HepG2 (cell line): ENCODE data around the gene FAM83E. TPM values are rescaled to one million over a fixed set of nuclear protein-coding genes. Genes with fewer than 3 reads are reported as not detected.

Experiments used
- EZH2 ChIP-seq: conservative IDR thresholded peaks from 2 replicates; pipeline ENCODE4 v1.6.1; 2012; ENCODE audit warnings: mild to moderate bottlenecking, low read depth, low read length, moderate library complexity
- HOXA5 ChIP-seq: sonication (generic); formaldehyde crosslinking; IDR thresholded peaks from 2 replicates; pipeline ENCODE4 v1.4.0; 2020; ENCODE audit warnings: missing genetic modification reagents
- MEF2D ChIP-seq: sonication (generic); formaldehyde crosslinking; IDR thresholded peaks from 2 replicates; pipeline ENCODE4 v1.5.1; 2020; ENCODE audit warnings: mild to moderate bottlenecking, missing genetic modification reagents
- MTF2 ChIP-seq: sonication (generic); formaldehyde crosslinking; IDR thresholded peaks from 2 replicates; pipeline ENCODE4 v1.5.0; 2020; ENCODE audit warnings: missing genetic modification reagents, borderline replicate concordance
- ZKSCAN5 ChIP-seq: sonication (generic); formaldehyde crosslinking; IDR thresholded peaks from 2 replicates; pipeline ENCODE4 v1.5.1; 2020; ENCODE audit warnings: mild to moderate bottlenecking, missing genetic modification reagents
- ZNF264 ChIP-seq: sonication (generic); formaldehyde crosslinking; IDR thresholded peaks from 2 replicates; pipeline ENCODE4 v1.4.0; 2020; ENCODE audit warnings: missing genetic modification reagents
- ZNF484 ChIP-seq: sonication (generic); formaldehyde crosslinking; IDR thresholded peaks from 2 replicates; pipeline ENCODE4 v1.5.1; 2020; ENCODE audit warnings: mild to moderate bottlenecking, low read depth, missing genetic modification reagents, borderline replicate concordance
- ZNF576 ChIP-seq: sonication (generic); formaldehyde crosslinking; IDR thresholded peaks from 2 replicates; pipeline ENCODE4 v1.4.0; 2020; ENCODE audit warnings: mild to moderate bottlenecking, missing genetic modification reagents
- ZNF616 ChIP-seq: sonication (generic); formaldehyde crosslinking; IDR thresholded peaks from 2 replicates; pipeline ENCODE4 v1.5.0; 2020; ENCODE audit warnings: low read depth, mild to moderate bottlenecking, missing genetic modification reagents
- ZNF788 ChIP-seq: sonication (generic); formaldehyde crosslinking; IDR thresholded peaks from 2 replicates; pipeline ENCODE4 v1.5.0; 2020; ENCODE audit warnings: mild to moderate bottlenecking, missing genetic modification reagents, borderline replicate concordance
- ZNF83 ChIP-seq: sonication (generic); formaldehyde crosslinking; IDR thresholded peaks from 2 replicates; pipeline ENCODE4 v1.4.0; 2020; ENCODE audit warnings: missing genetic modification reagents, mild to moderate bottlenecking, borderline replicate concordance
- polyA plus RNA-seq, 8 experiments: library from polyadenylated mRNA; depleted of rRNA in 3 of 8; stranded (reverse) in 7 of 8; unstranded in 1 of 8; fragments of >200 nt; fragmentation: Illumina TruSeq in 4 of 8; extraction: Trizol in 4 of 8; gene quantifications; 2 replicates each; pipeline versions ENCODE4 v1.2.1 to v1.2.3, GENCODE V29; 2011 to 2016; ENCODE audit warnings: low read depth in 4 of 8, missing spikeins in 1 of 8, mixed read lengths in 1 of 8; ENCODE audit not compliant: insufficient read depth in 1 of 8
- total RNA-seq, 5 experiments: library from RNA; depleted of rRNA; stranded (reverse); fragments of >200 nt; fragmentation: Illumina TruSeq; extraction: Trizol; gene quantifications; 2 replicates each; pipeline ENCODE4 v1.2.3, GENCODE V29; 2016; ENCODE audit warnings: low read depth in 1 of 5
- TF ChIP-seq, protein P1 (sequence below): sonication (generic); formaldehyde crosslinking; IDR thresholded peaks from 2 replicates; pipeline ENCODE4 v1.4.0; 2020; ENCODE audit warnings: missing genetic modification reagents
- TF ChIP-seq, protein P2 (sequence below): sonication (generic); formaldehyde crosslinking; IDR thresholded peaks from 2 replicates; pipeline ENCODE4 v1.4.0; 2020; ENCODE audit warnings: mild to moderate bottlenecking, missing genetic modification reagents
- TF ChIP-seq, protein P3 (sequence below): sonication (generic); formaldehyde crosslinking; IDR thresholded peaks from 2 replicates; pipeline ENCODE4 v1.5.0; 2020; ENCODE audit warnings: mild to moderate bottlenecking, missing genetic modification reagents

FAM83E gene
- total and polyA plus RNA-seq, 2 of the 13 experiments (the other 11 are each of a cell fraction or from before 2014, with no cell fraction given) = 0.18 to 0.60 TPM

DNA sequence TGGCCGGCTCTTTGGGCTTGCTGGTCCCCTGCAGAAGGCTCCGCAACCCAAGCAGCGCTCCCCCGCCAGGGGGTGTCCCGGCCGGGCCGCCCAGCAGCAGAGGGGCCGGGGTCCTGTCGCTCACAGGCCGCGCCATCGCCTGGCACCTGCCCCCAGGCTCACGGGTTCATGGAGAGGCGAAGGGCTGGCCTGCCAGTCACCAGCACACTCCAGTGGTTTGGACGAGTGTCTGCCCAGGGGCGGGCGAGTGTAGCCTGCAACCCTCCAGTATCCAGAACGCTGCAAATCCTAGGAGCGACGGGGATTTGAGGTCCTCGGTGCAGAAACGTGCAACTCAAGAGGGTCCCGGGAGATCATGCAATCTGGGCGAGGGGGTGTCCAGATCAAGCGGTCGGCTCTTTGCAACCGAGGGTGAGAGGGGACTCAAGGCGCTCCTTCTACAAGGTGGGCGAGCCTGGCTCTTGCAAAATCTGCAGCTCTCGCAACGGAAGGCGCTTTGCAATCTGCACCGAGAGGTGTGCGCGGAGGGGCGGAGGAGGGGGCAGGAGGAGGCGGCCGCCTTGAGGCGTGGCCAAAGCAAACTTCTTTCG lies 22.1 kb upstream of the FAM83E start, which contains the start of gene DBP (continued):
- TF ChIP-seq, protein P1, sequence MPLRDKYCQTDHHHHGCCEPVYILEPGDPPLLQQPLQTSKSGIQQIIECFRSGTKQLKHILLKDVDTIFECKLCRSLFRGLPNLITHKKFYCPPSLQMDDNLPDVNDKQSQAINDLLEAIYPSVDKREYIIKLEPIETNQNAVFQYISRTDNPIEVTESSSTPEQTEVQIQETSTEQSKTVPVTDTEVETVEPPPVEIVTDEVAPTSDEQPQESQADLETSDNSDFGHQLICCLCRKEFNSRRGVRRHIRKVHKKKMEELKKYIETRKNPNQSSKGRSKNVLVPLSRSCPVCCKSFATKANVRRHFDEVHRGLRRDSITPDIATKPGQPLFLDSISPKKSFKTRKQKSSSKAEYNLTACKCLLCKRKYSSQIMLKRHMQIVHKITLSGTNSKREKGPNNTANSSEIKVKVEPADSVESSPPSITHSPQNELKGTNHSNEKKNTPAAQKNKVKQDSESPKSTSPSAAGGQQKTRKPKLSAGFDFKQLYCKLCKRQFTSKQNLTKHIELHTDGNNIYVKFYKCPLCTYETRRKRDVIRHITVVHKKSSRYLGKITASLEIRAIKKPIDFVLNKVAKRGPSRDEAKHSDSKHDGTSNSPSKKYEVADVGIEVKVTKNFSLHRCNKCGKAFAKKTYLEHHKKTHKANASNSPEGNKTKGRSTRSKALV = peak; percentile 17; the same call in 1 of the 2 replicates
- TF ChIP-seq ZNF484 (CRISPR knock-in tag) (0 out of 2 replicates have a peak, but pooled peaks have one; percentile 27), HOXA5 (CRISPR knock-in tag) (peak; percentile 4; the same call in 1 of the 2 replicates), ZNF576 (CRISPR knock-in tag) (no peak), ZNF616 (no peak), MEF2D (CRISPR knock-in tag) (0 out of 2 replicates have a peak, but pooled peaks have one; percentile 6), ZNF264 (CRISPR knock-in tag) (0 out of 2 replicates have a peak, but pooled peaks have one; percentile 4), MTF2 (CRISPR knock-in tag) (no peak; the same call in 1 of the 2 replicates), EZH2 (no peak), ZNF83 (0 out of 2 replicates have a peak, but pooled peaks have one; percentile 2), ZNF788 (no peak), ZKSCAN5 (CRISPR knock-in tag) (0 out of 2 replicates have a peak, but pooled peaks have one; percentile 15)
- TF ChIP-seq, protein P2, sequence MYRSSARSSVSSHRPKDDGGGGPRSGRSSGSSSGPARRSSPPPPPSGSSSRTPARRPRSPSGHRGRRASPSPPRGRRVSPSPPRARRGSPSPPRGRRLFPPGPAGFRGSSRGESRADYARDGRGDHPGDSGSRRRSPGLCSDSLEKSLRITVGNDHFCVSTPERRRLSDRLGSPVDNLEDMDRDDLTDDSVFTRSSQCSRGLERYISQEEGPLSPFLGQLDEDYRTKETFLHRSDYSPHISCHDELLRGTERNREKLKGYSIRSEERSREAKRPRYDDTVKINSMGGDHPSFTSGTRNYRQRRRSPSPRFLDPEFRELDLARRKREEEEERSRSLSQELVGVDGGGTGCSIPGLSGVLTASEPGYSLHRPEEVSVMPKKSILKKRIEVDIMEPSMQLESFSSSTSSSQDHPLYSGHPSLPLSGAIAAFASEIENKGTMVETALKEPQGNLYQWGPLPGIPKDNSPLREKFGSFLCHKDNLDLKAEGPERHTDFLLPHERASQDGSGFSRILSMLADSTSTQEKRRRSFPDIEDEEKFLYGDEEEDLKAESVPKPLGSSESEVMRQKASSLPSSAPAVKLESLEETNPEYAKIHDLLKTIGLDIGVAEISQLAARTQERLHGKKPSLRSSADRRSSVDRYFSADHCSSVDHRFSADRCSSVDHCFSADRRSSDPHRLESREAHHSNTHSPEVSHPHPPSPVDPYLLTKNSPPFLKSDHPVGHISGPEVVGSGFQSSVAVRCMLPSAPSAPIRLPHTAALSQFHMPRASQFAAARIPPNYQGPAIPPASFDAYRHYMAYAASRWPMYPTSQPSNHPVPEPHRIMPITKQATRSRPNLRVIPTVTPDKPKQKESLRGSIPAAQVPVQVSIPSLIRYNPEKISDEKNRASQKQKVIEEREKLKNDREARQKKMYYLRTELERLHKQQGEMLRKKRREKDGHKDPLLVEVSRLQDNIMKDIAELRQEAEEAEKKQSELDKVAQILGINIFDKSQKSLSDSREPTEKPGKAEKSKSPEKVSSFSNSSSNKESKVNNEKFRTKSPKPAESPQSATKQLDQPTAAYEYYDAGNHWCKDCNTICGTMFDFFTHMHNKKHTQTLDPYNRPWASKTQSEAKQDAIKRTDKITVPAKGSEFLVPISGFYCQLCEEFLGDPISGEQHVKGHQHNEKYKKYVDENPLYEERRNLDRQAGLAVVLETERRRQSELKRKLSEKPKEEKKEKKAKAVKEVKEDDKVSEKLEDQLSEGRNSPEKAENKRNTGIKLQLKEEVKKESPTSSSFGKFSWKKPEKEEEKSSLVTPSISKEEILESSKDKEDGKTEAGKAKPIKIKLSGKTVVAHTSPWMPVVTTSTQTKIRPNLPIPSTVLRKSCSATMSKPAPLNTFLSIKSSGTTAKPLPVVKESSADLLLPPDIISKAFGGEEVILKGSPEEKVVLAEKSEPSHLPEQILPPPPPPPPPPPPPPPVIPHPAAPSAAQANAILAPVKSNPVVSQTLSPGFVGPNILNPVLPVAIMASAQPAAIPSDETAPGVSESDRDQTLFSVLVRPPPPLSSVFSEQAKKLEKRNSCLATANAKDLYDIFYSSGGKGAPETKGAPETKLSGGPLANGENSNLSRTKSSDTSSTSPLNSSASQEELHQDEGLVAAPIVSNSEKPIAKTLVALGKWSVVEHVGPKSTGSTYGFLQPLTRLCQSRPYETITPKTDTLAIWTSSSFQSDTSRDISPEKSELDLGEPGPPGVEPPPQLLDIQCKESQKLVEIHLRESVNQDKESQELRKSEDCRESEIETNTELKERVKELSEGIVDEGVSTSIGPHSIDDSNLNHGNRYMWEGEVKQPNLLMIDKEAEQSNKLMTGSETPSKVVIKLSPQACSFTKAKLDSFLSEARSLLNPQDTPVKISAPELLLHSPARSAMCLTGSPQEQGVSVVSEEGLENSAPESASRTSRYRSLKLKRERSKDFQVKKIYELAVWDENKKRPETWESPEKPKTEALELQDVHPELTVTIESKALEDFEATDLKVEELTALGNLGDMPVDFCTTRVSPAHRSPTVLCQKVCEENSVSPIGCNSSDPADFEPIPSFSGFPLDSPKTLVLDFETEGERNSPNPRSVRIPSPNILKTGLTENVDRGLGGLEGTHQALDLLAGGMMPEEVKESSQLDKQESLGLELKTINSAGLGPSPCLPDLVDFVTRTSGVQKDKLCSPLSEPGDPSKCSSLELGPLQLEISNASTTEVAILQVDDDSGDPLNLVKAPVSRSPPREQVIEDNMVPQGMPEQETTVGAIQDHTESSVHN = 0 out of 2 replicates have a peak, but pooled peaks have one; percentile 38
- TF ChIP-seq, protein P3, sequence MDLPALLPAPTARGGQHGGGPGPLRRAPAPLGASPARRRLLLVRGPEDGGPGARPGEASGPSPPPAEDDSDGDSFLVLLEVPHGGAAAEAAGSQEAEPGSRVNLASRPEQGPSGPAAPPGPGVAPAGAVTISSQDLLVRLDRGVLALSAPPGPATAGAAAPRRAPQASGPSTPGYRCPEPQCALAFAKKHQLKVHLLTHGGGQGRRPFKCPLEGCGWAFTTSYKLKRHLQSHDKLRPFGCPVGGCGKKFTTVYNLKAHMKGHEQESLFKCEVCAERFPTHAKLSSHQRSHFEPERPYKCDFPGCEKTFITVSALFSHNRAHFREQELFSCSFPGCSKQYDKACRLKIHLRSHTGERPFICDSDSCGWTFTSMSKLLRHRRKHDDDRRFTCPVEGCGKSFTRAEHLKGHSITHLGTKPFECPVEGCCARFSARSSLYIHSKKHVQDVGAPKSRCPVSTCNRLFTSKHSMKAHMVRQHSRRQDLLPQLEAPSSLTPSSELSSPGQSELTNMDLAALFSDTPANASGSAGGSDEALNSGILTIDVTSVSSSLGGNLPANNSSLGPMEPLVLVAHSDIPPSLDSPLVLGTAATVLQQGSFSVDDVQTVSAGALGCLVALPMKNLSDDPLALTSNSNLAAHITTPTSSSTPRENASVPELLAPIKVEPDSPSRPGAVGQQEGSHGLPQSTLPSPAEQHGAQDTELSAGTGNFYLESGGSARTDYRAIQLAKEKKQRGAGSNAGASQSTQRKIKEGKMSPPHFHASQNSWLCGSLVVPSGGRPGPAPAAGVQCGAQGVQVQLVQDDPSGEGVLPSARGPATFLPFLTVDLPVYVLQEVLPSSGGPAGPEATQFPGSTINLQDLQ = no peak
